Thoracic aorta (tissue), 2 donors: ENCODE data around the gene OR52B2. TPM values are rescaled to one million over a fixed set of nuclear protein-coding genes. Genes with fewer than 3 reads are reported as not detected.

ENCODE experiments used
- ATAC-seq: fragments of 150-250 bp; one replicate; pipeline ENCODE4 v1.8.0; 2017; ENCODE audit warnings: low read depth; ENCODE audit not compliant: insufficient number of reproducible peaks, low FRiP score
- DNase-seq: peaks from one replicate; pipeline ENCODE4 v3.0.0-alpha.2; 2020; ENCODE audit warnings: low spot score
- H3K27ac ChIP-seq, 2 donors: fragments of 200-600 bp; sonication (generic); 1 replicate in 1 of 2; 2 replicates in 1 of 2; pipeline ENCODE4 v1.5.1; 2016; ENCODE audit warnings: mild to moderate bottlenecking in 2 of 2, moderate library complexity in 2 of 2
- H3K27me3 ChIP-seq: fragments of 200-600 bp; sonication (generic); replicated peaks from 2 replicates; pipeline ENCODE4 v1.6.0; 2016; ENCODE audit warnings: mild to moderate bottlenecking; ENCODE audit not compliant: insufficient read depth
- H3K36me3 ChIP-seq: fragments of 200-600 bp; sonication (generic); one replicate; pipeline ENCODE4 v1.5.1; 2016
- H3K4me1 ChIP-seq, 2 donors: fragments of 200-600 bp; sonication (generic); 1 replicate in 1 of 2; 2 replicates in 1 of 2; pipeline versions ENCODE4 v1.5.1 to v1.6.0; 2016; ENCODE audit warnings: low read depth in 2 of 2, mild to moderate bottlenecking in 1 of 2; ENCODE audit not compliant: control insufficient read depth in 1 of 2
- H3K4me3 ChIP-seq: fragments of 200-600 bp; sonication (generic); 2 replicates; pipeline ENCODE4 v1.5.1; 2016; ENCODE audit warnings: mild to moderate bottlenecking
- H3K9me3 ChIP-seq: fragments of 200-600 bp; sonication (generic); 2 replicates; pipeline ENCODE4 v1.5.1; 2016
- CTCF ChIP-seq: fragments of 200-600 bp; sonication (generic); IDR thresholded peaks from one replicate; pipeline ENCODE4 v1.5.1; 2019; ENCODE audit warnings: antibody characterized with exemption
- total RNA-seq, 2 donors: library from RNA; depleted of rRNA; stranded (reverse); fragments of >200 nt; gene quantifications; one replicate each; pipeline versions ENCODE4 v1.1.0 to v1.2.3, GENCODE V29; 2016

Gene OR52B2
- total RNA-seq, 2 donors from 2014 or later, result not detected

- Histone ChIP-seq H3K36me3 (no peaks in the 10 kb centered on the region), H3K27me3 (no peaks in the 10 kb centered on the region), H3K4me1 (no peaks in the 10 kb centered on the region), H3K9me3 (no peaks in the 10 kb centered on the region), H3K4me3 (no peak overlapping the region), H3K27ac (no peak overlapping the region)
- ATAC-seq (no peak), DNase-seq (no peak)
- TF ChIP-seq CTCF, result no peak
These were observed 27.5 kb upstream of the OR52B2 start for GRCh38 chr11:6197466-6198200.

- no peak for TF ChIP-seq CTCF
- DNase-seq, result no peak
- Histone ChIP-seq H3K9me3 (no peaks in the 10 kb centered on the region), H3K4me3 (no peak overlapping the region), H3K36me3 (no peaks in the 10 kb centered on the region), H3K27ac (no peak overlapping the region), H3K4me1 (no peaks in the 10 kb centered on the region), H3K27me3 (no peaks in the 10 kb centered on the region)
- ATAC-seq, result no peak
These were observed 26.3 kb upstream of the OR52B2 start for GRCh38 chr11:6196396-6196795.

- Histone ChIP-seq H3K27me3 (no peaks in the 10 kb centered on the region), H3K9me3 (no peaks in the 10 kb centered on the region), H3K4me1 (no peaks in the 10 kb centered on the region), H3K4me3 (no peak overlapping the region), H3K27ac (no peak overlapping the region), H3K36me3 (no peaks in the 10 kb centered on the region)
- DNase-seq (no peak), ATAC-seq (no peak)
- no peak for TF ChIP-seq CTCF
These were observed 24.0 kb upstream of the OR52B2 start for GRCh38 chr11:6194065-6194581.

GRCh38 chr11:6191742-6192141, 21.6 kb upstream of the OR52B2 start:
- Histone ChIP-seq H3K36me3 (no peaks in the 10 kb centered on the region), H3K4me1 (no peaks in the 10 kb centered on the region), H3K27me3 (no peaks in the 10 kb centered on the region), H3K4me3 (no peak overlapping the region), H3K9me3 (no peaks in the 10 kb centered on the region), H3K27ac (no peak overlapping the region)
- ATAC-seq (no peak), DNase-seq (no peak)
- no peak for TF ChIP-seq CTCF

- Histone ChIP-seq H3K9me3 (no peaks in the 10 kb centered on the region), H3K4me3 (no peak overlapping the region), H3K27ac (no peak overlapping the region), H3K36me3 (no peaks in the 10 kb centered on the region), H3K4me1 (no peaks in the 10 kb centered on the region), H3K27me3 (no peaks in the 10 kb centered on the region)
- no peak for DNase-seq
- no peak for TF ChIP-seq CTCF
- no peak for ATAC-seq
These were observed 5.3 kb upstream of the OR52B2 start for GRCh38 chr11:6175440-6175839.
